Left kidney (tissue), 2 donors: ENCODE measurements around the gene CORO2A. TPM values are rescaled to one million over a fixed set of nuclear protein-coding genes. Genes with fewer than 3 reads are reported as not detected.
A peak's percentile ranks its signal among the peaks of the same experiment; 100 is the strongest.
"Not testable (repeated sequence)": the region's sequence is repeated elsewhere in the genome, so short reads cannot be mapped to it uniquely, and the experiment has no call there.

Source experiments
- DNase-seq: peaks from one replicate; pipeline ENCODE4 v3.0.0-alpha.2; 2013
- polyA plus RNA-seq: library from polyadenylated mRNA; unstranded; fragments of 120-200 nt; gene quantifications from one replicate; pipeline ENCODE4 v1.2.1, GENCODE V29; 2013; ENCODE audit not compliant: insufficient read length

Gene CORO2A
- polyA plus RNA-seq, 1 donor = 2.2 TPM

DNA sequence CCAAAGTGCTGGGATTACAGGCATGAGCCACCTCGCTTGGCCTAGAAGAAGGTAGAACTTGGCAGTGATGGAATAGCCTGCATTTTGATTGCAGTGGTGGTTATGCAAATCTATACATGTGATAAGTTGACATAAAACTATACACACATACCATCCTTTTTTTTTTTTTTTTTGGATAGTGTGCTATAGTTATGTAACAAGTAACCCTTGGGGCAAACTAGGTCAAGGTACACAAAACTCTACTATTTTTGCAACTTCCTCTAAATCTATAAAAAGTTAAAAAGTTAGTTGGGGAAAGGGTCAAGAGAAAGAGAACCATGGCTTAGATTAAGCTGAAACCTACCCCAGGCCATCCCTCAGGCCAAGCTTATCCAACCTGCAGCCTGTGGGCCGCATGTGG lies 84.5 kb downstream of the CORO2A start:
- DNase-seq = no peak

DNA sequence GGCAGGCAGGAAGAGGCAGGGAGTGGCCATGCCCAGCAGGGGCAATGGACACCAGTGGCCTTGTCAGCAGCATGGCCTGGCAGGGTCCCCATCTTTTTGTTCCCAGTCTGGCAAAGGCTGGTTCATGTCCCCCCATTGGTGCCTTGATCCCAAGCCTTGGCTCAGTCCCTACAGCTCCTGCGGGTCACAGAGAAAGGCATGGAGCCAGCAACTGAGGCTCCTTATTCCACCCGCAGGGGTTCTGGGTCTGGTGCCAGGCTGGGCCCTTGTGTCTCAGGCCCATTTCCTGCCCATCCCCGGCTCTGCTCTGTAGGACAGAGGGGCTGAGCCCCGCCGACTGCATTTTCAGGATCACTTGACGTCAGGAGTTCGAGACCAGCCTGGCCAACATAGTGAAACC lies 87.4 kb downstream of the CORO2A start:
- DNase-seq = no peak

GRCh38 chr9:98104445-98104881 lies 88.0 kb downstream of the CORO2A start:
- DNase-seq = no peak

DNA sequence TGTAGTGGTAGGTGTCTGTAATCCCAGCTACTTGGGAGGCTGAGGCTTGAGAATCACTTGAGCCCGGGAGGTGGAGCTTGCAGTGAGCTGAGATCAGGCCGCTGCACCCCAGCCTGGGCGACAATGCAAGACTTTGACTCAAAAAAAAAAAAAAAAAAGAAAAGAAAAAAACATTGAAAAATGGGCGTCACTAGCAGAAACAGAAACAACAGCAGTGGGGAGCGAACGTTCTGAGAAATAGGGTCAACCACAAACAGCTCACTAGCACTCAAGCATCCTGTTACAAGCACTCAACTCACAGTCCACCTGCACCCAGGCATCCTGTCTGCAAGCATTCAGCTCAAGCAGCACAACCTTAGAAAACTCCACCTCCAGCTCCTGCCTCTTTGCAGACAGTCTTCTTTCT lies 90.6 kb downstream of the CORO2A start:
- DNase-seq = no peak

- no peak for DNase-seq
Measured at GRCh38 chr9:98101416-98101815, 91.0 kb downstream of the CORO2A start.

DNA sequence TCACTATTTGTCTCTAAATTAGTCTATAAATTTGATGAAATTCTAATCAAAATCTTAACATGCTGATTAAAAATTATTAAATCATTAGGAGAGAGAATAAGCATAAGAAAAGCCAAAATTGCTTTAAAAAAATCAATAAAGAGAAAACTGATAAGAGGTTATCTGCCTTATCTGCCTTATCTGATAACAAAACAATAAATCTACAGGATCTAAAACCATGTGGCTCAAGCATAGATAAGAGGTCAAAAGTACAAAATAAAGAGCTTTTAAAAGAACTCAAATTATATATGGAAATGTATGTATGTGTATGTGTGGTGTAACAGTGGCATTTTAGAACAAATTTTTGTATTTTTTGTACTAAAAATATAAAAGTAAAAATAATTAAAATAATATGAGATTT lies 92.0 kb downstream of the CORO2A start:
- no peak for DNase-seq

- DNase-seq = no peak
Measured at GRCh38 chr9:98099898-98100297, 92.5 kb downstream of the CORO2A start.

DNA sequence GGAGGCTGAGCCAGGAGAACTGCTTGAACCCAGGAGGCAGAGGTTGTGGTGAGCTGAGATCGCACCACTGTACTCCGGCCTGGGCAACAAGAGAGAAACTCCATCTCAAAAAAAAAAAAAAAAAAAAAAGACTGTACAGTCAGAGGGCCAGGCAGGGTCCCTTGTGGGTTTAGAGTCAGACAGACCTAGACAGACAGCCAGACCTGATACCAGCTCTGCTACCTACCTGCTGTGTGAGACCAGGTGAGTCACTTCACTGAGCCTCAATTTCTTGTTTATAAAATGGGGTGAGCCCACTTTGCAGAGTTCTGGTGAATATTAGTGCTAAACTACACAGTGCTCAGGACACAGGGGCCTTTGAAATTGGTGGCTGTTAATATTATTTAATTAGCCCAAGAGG lies 93.1 kb downstream of the CORO2A start:
- no peak for DNase-seq

DNA sequence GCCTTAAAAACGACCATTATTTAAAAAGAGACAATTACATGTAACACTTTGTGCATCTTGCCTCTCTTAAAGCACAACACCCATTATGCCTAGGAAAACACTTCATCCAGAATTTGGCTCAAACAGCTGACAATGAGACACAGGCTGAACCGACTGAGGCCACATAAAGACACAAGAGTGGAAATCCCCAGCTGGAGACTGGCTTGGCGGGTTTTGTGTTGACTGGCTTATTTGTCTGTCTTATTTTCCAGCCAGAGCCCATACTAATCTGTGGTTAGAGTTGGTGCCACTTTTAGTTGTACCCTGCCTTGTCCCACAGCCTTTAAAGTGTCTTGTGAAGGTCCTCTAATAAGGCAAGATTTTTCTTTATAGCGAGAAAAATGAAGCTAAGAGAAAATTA lies 94.6 kb downstream of the CORO2A start:
- DNase-seq = no peak

GRCh38 chr9:98096091-98096490 lies 96.3 kb downstream of the CORO2A start:
- no peak for DNase-seq

- no peak for DNase-seq
Measured at GRCh38 chr9:98095401-98095800, 97.0 kb downstream of the CORO2A start.

DNA sequence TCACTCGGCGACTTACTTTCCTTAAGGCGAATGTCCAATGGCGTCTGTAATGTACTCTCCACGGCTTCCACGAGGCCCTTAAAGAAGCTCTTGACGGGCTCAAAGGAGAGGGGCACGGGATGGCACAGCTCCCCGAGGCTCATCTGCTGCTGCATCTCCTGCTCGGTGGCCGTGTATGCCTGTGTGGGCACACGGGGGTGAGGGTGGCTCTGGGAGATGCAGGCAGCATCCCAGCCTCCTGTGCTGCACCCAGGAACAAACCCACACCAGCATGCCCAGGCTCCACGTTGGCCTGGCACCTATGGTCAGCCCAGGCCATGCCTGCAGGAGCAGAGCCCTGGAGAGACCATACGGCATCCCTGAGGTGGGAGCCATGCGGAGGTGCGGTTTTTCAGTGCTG lies 97.6 kb downstream of the CORO2A start:
- no peak for DNase-seq

DNA sequence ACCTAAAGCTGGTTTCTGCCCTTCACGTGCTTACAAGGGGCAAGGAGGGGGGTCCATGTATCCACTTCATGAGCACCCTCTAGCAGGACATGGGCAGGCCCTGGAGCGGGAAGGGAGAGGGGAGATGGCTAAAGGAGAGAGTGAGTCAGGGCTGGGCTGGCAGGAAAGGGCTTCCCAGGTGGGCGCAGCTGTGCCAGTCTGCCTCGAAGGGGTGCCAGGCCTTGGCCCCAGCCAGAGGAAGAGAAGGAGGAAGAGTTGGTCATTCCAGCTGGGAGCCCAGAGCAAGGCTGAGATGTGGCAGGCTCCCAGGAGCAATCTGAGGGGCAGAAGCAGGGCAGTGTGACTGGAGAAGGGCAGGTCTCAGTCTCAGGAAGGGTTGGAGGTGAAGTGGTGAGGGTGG lies 98.1 kb downstream of the CORO2A start:
- DNase-seq = no peak

- DNase-seq = no peak
Measured at GRCh38 chr9:98092613-98092931, 99.9 kb downstream of the CORO2A start.

GRCh38 chr9:98091735-98092612 lies 100.5 kb downstream of the CORO2A start:
- no peak for DNase-seq

GRCh38 chr9:98090674-98091073 lies 101.8 kb downstream of the CORO2A start:
- DNase-seq = not testable (repeated sequence)

DNA sequence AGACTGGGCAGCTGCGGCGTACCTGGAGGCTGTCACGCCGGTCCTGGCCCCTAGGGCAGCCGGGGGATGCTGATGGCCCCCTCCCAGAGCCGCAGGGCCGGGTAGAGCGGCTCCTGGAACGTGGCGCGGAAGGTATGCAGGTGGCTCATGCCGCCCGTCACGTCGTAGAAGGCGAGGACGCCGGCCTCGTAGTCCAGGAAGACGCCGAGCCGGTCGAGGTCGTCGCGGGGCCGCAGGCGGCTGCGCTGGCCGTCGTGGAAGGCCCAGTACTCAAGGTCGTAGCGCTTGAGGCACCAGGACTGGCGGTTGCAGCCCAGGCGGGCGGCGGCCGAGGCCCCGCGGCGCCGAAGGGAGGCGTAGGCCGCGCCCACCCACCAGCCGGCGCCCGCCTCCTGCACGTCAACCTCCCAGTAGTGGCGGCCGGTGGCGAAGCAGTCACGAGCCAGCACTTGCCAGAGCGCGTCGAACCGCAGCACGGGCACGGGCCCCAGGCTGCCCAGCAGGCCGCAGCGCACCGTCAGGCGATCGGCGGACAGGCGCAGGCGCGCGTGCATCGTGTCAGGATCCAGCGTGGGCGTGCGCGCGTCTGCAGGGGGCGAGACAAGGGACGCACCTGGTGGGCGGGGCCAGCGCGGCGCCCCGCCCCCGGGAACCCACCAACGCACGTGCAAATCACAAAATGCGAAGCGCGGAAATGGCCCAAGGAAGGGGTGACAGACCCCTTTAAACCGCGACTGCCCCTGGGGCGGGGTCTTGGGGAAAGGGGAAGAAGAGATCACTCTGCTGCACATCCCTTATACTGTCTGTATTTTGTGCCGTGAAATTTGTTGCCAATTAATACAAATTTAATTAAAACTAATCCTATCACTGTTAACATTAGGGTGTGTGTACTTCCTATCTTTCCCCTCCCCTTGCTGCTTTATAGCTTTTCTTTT lies 104.8 kb downstream of the CORO2A start:
- peak; percentile 64 for DNase-seq

DNA sequence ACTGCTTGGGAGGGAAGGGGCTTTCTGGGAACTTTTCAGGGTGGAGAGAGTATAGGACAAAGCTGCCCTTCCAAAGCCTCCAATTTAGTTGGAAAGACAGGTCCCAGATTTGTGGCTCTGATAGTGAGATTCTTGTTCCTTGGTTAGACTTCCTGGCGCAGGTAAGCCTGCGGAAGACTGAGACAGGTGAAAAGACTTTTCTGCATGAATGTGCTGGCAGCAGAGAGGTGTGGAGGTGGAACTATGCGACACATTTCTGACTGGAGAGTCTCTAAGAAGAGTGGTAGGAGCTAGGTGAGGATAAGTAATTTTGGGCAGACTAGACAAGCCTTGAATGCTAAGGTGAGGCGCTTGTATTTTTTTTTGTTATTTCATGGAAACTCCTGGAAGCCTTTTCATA lies 106.0 kb downstream of the CORO2A start:
- DNase-seq = no peak

GRCh38 chr9:98085944-98086343 lies 106.5 kb downstream of the CORO2A start:
- DNase-seq = no peak

DNA sequence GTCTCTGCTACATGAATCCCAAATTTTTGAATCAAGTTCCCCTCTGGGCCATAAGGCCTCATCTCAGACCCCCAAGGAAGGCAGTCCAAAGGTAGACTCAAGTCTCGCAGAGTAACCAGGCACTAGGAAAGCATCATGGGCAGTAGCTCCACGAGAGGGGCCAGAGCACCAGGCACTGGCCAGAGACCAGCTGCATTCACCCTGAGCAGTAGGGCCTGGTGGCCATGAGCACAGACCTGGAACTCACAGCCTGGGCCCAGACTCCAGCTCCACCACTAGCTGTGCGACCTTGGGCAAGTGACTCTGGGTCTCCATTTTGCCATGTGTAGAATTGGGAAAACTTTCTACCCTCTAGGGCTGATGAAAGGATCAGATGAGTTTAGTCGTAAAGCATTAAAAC lies 107.4 kb downstream of the CORO2A start:
- DNase-seq = no peak

DNA sequence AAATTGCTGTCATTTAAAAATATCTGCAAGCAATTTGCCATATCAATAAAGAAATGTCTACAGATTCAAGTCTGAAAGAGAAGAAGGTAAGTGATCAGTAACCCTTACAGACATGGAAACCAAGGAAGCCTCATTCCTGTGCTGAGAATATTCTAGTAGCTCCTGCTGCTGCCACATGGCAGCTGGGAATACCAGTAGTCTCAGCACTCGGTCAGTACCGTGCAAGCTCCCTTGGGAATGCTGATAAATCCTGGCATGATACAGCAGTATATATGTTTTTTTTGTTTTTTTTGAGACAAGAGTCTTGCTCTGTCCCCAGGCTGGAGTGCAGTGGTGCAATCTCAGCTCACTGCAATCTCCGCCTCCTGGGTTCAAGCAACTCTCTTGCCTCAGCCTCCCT lies 108.0 kb downstream of the CORO2A start:
- DNase-seq = no peak

- no peak for DNase-seq
Measured at GRCh38 chr9:98083566-98084183, 108.8 kb downstream of the CORO2A start.

GRCh38 chr9:98083061-98083501 lies 109.4 kb downstream of the CORO2A start:
- DNase-seq = no peak
